ACC112 (cell line): ENCODE data around the gene NEK2.
"Not testable (repeated sequence)": the region's sequence is repeated elsewhere in the genome, so short reads cannot be mapped to it uniquely, and the experiment has no call there.

Experiments
- H2AFZ ChIP-seq: fragments of 200-600 bp; sonication (generic); one replicate; pipeline ENCODE4 v1.6.0; 2017; ENCODE audit warnings: antibody characterized with exemption, low read length; ENCODE audit not compliant: unreplicated experiment
- H3K27ac ChIP-seq: fragments of 200-600 bp; sonication (generic); 2 replicates; pipeline ENCODE4 v1.5.1; 2014; ENCODE audit warnings: low read depth, mild to moderate bottlenecking, antibody characterized with exemption, low read length, moderate library complexity
- H3K27me3 ChIP-seq: fragments of 200-600 bp; sonication (generic); 2 replicates; pipeline ENCODE4 v1.6.1; 2014; ENCODE audit warnings: mild to moderate bottlenecking, antibody characterized with exemption, low read length, moderate library complexity, mixed read lengths; ENCODE audit not compliant: insufficient read depth
- H3K36me3 ChIP-seq: fragments of 200-600 bp; sonication (generic); 2 replicates; pipeline ENCODE4 v1.6.1; 2016; ENCODE audit warnings: mild to moderate bottlenecking, antibody characterized with exemption, low read length, moderate library complexity, mixed read lengths; ENCODE audit not compliant: insufficient read depth
- H3K4me1 ChIP-seq: fragments of 200-600 bp; sonication (generic); one replicate; pipeline ENCODE4 v1.6.1; 2016; ENCODE audit warnings: low read length, mixed read lengths; ENCODE audit not compliant: insufficient read depth, unreplicated experiment, control insufficient read depth
- H3K4me3 ChIP-seq: fragments of 200-600 bp; sonication (generic); 2 replicates; pipeline ENCODE4 v1.5.1; 2014; ENCODE audit warnings: mild to moderate bottlenecking, low read depth, low read length
- H3K79me2 ChIP-seq: fragments of 200-600 bp; sonication (generic); one replicate; pipeline ENCODE4 v1.6.0; 2016; ENCODE audit warnings: low read length; ENCODE audit not compliant: control insufficient read depth, unreplicated experiment, insufficient read depth

Gene NEK2

GRCh38 chr1:211640301-211640630, 35.2 kb downstream of the NEK2 start:
- peaks cover 9% of the 10 kb centered on the region for H3K79me2 ChIP-seq
- peak overlapping the region; percentile 97 for H3K27ac ChIP-seq
- peaks cover 52% of the 10 kb centered on the region for H3K4me1 ChIP-seq
- no peaks in the 10 kb centered on the region for H3K36me3 ChIP-seq
- H3K4me3 ChIP-seq: peak overlapping the region; percentile 74
- no peaks in the 10 kb centered on the region for H3K27me3 ChIP-seq
- H2AFZ ChIP-seq: no peak overlapping the region

- peak overlapping the region; percentile 97 for H3K27ac ChIP-seq
- H3K4me3 ChIP-seq: peak overlapping the region; percentile 74
- H3K4me1 ChIP-seq: peaks cover 52% of the 10 kb centered on the region
- no peaks in the 10 kb centered on the region for H3K27me3 ChIP-seq
- H3K79me2 ChIP-seq: peaks cover 9% of the 10 kb centered on the region
- H3K36me3 ChIP-seq: no peaks in the 10 kb centered on the region
- no peak overlapping the region for H2AFZ ChIP-seq
Measured at GRCh38 chr1:211639475-211640300, 35.7 kb downstream of the NEK2 start.

- no peaks in the 10 kb centered on the region for H3K36me3 ChIP-seq
- peak overlapping the region; percentile 97 for H3K27ac ChIP-seq
- peaks cover 47% of the 10 kb centered on the region for H3K4me1 ChIP-seq
- no peaks in the 10 kb centered on the region for H3K27me3 ChIP-seq
- no peak overlapping the region for H3K4me3 ChIP-seq
- peaks cover 9% of the 10 kb centered on the region for H3K79me2 ChIP-seq
- H2AFZ ChIP-seq: no peak overlapping the region
Measured at GRCh38 chr1:211638689-211639101, 36.7 kb downstream of the NEK2 start.

GRCh38 chr1:211638246-211638645, 37.2 kb downstream of the NEK2 start:
- Histone ChIP-seq H3K27ac (peak overlapping the region; percentile 97), H2AFZ (no peak overlapping the region), H3K79me2 (peaks cover 9% of the 10 kb centered on the region), H3K27me3 (no peaks in the 10 kb centered on the region), H3K4me3 (no peak overlapping the region), H3K4me1 (peaks cover 47% of the 10 kb centered on the region), H3K36me3 (no peaks in the 10 kb centered on the region)

- Histone ChIP-seq H3K4me3 (no peak overlapping the region), H3K36me3 (no peaks in the 10 kb centered on the region), H3K27ac (peak overlapping the region; percentile 82), H3K4me1 (peaks cover 57% of the 10 kb centered on the region), H3K27me3 (no peaks in the 10 kb centered on the region), H2AFZ (no peak overlapping the region), H3K79me2 (peaks cover 9% of the 10 kb centered on the region)
Measured at GRCh38 chr1:211637066-211637465, 38.4 kb downstream of the NEK2 start.

- not testable (repeated sequence) for H3K79me2 ChIP-seq, H3K36me3 ChIP-seq, H3K27me3 ChIP-seq, H2AFZ ChIP-seq, H3K4me3 ChIP-seq
- H3K4me1 ChIP-seq: peaks cover 57% of the 10 kb centered on the region
- peak overlapping the region; percentile 82 for H3K27ac ChIP-seq
Measured at GRCh38 chr1:211636575-211637029, 38.8 kb downstream of the NEK2 start.

DNA sequence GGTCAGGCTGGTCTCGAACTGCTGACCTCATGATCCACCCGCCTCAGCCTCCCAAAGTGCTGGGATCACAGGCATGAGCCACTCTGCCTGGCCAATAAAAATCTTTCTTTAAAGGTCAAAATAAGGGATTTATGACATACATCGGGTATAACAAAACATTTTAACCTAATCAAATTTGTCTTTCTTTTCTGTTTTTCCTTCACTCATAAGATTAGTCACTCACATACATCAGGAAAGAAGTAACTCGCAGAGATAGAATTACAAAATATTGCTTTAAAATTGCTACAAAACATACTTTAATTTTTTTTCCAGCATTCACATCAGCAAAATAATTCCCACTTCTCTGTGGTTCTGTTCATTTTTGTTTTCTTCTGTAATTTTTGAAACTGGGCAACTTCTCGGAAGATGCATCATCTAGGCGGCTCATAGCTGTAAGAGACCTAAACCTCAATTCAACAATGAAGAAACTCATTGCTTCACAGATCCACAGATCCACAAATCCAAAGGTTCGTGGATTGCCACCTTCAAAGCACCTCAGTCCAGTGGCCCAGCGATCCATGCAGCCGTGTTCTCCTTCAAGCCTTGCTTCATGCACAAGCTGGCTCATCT, 39.7 kb downstream of the NEK2 start:
- no peaks in the 10 kb centered on the region for H3K27me3 ChIP-seq
- peak overlapping the region; percentile 82 for H3K27ac ChIP-seq
- no peak overlapping the region for H2AFZ ChIP-seq
- H3K4me1 ChIP-seq: peaks cover 53% of the 10 kb centered on the region
- H3K79me2 ChIP-seq: no peaks in the 10 kb centered on the region
- H3K4me3 ChIP-seq: no peak overlapping the region
- no peaks in the 10 kb centered on the region for H3K36me3 ChIP-seq

DNA sequence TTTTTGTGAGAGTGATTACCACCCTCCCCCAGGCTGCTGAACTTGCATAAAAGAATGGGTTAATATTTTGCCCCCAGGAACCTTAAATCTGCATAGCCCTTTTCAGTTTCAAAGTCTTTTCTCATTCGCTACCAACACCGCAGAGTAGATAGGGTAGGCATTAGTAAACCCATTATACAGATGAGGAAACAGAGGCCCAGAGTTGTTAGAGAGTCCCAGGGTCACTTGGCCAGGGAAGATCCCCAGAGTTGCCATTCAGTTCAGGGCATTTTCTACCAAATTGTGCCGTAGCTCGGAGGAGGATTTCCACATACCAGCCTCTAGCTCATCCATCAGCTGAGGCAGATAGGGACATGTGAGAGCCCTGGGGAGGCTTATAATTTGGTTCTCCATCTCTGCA, 40.5 kb downstream of the NEK2 start:
- no peaks in the 10 kb centered on the region for H3K27me3 ChIP-seq
- H3K4me3 ChIP-seq: no peak overlapping the region
- no peaks in the 10 kb centered on the region for H3K79me2 ChIP-seq
- H3K27ac ChIP-seq: peak overlapping the region; percentile 82
- no peaks in the 10 kb centered on the region for H3K36me3 ChIP-seq
- peaks cover 53% of the 10 kb centered on the region for H3K4me1 ChIP-seq
- no peak overlapping the region for H2AFZ ChIP-seq

DNA sequence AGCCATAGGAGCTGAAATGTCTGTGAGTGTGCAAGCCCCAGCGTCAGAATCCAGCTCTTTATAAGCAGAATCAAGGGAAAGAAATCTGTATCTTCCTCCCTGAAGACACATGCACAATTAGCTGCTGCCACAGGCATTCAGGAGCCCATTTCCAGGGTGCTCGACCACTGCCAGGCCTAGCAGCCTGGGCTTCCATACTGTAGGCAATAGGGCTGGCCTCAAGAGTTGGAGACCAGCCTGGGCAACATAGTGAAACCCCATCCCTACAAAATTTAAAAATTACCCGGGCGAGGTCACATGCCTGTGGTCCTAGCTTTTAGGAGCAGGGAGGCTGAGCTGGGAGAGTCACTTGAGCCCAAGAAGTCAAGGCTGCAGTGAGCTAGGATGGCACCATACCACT, 41.0 kb downstream of the NEK2 start:
- no peaks in the 10 kb centered on the region for H3K27me3 ChIP-seq
- no peak overlapping the region for H2AFZ ChIP-seq
- H3K79me2 ChIP-seq: no peaks in the 10 kb centered on the region
- no peak overlapping the region for H3K27ac ChIP-seq
- H3K36me3 ChIP-seq: no peaks in the 10 kb centered on the region
- peaks cover 53% of the 10 kb centered on the region for H3K4me1 ChIP-seq
- no peak overlapping the region for H3K4me3 ChIP-seq

DNA sequence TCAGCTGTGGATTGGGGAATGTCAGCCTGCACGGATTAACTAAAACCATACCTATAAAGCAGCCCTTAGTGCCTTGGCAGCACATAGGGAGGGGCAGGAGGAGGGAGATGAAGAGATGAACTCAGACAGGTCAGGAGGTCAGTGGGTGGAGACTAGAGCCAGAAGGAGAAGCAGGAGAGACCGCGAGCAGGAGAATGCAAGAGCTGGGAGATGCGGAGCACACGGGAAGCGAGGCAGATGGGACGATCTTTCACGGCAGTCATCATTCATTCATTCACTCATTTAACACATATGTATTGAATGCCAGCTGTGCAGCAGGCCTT, 41.9 kb downstream of the NEK2 start:
- Histone ChIP-seq H3K4me1 (peaks cover 44% of the 10 kb centered on the region), H3K36me3 (no peaks in the 10 kb centered on the region), H3K27ac (peak overlapping the region; percentile 48; the same call in 1 of the 2 replicates), H3K27me3 (no peaks in the 10 kb centered on the region), H2AFZ (no peak overlapping the region), H3K79me2 (no peaks in the 10 kb centered on the region), H3K4me3 (no peak overlapping the region)
